H1 (cell line): ENCODE measurements around the gene HES2.
"Not testable (repeated sequence)": the region's sequence is repeated elsewhere in the genome, so short reads cannot be mapped to it uniquely, and the experiment has no call there.

Source experiments
- CEBPB ChIP-seq: IDR thresholded peaks from 2 replicates; pipeline ENCODE4 v1.6.1; 2012; ENCODE audit warnings: low read depth, low read length
- EP300 ChIP-seq, 2 experiments: IDR thresholded peaks; 1 replicate in 1 of 2; 2 replicates in 1 of 2; pipeline ENCODE4 v1.6.1; 2011 to 2012; ENCODE audit warnings: low read depth in 2 of 2, low read length in 2 of 2, mild to moderate bottlenecking in 2 of 2, borderline replicate concordance in 1 of 2, inconsistent platforms in 1 of 2, moderate library complexity in 1 of 2
- EZH2 ChIP-seq: fragments of 200-600 bp; sonication (generic); IDR thresholded peaks from 2 replicates; pipeline ENCODE4 v1.7.1; 2012; ENCODE audit warnings: low read depth, mild to moderate bottlenecking, moderate library complexity, low read length, inconsistent platforms; ENCODE audit not compliant: severe bottlenecking
- MAFK ChIP-seq: IDR thresholded peaks from 2 replicates; pipeline ENCODE4 v1.6.1; 2012; ENCODE audit warnings: low read depth, mild to moderate bottlenecking, improper control_type of control experiment, low read length
- NRF1 ChIP-seq: IDR thresholded peaks from 2 replicates; pipeline ENCODE4 v1.6.1; 2011; ENCODE audit warnings: mild to moderate bottlenecking, low read depth, low read length, improper control_type of control experiment
- POLR2A ChIP-seq, 2 experiments: IDR thresholded peaks; 1 replicate in 1 of 2; 2 replicates in 1 of 2; pipeline ENCODE4 v1.6.1; 2011; ENCODE audit warnings: low read depth in 2 of 2, low read length in 2 of 2, mild to moderate bottlenecking in 2 of 2; ENCODE audit errors: control extremely low read depth in 1 of 2
- POLR2AphosphoS5 ChIP-seq: IDR thresholded peaks from 2 replicates; pipeline ENCODE4 v1.6.1; 2011; ENCODE audit warnings: low read depth, low read length
- RAD21 ChIP-seq, 2 experiments: IDR thresholded peaks in 1 of 2; conservative IDR thresholded peaks in 1 of 2; 2 replicates each; pipeline ENCODE4 v1.6.1; 2011; ENCODE audit warnings: low read depth in 2 of 2, low read length in 2 of 2, improper control_type of control experiment in 1 of 2, inconsistent platforms in 1 of 2, mild to moderate bottlenecking in 1 of 2, moderate library complexity in 1 of 2
- RNF2 ChIP-seq: fragments of 200-900, 300-1000 bp; sonication (generic); IDR thresholded peaks from 2 replicates; pipeline ENCODE4 v1.7.1; 2016; ENCODE audit warnings: borderline replicate concordance, low read depth, mild to moderate bottlenecking, antibody characterized with exemption, low read length; ENCODE audit not compliant: poor library complexity, severe bottlenecking; ENCODE audit errors: missing control alignments
- TF ChIP-seq, protein P1 (sequence below): IDR thresholded peaks from 2 replicates; pipeline ENCODE4 v1.6.1; 2012; ENCODE audit warnings: inconsistent platforms
- TF ChIP-seq, protein P2 (sequence below), 3 experiments: IDR thresholded peaks; 1 replicate in 2 of 3; 2 replicates in 1 of 3; pipeline versions ENCODE4 v1.5.1 to v1.6.1; 2011; ENCODE audit warnings: low read length in 3 of 3, mild to moderate bottlenecking in 3 of 3, inconsistent platforms in 2 of 3, low read depth in 1 of 3, moderate library complexity in 1 of 3; ENCODE audit not compliant: insufficient read depth in 1 of 3; ENCODE audit errors: control extremely low read depth in 1 of 3

- TF ChIP-seq, protein P1, sequence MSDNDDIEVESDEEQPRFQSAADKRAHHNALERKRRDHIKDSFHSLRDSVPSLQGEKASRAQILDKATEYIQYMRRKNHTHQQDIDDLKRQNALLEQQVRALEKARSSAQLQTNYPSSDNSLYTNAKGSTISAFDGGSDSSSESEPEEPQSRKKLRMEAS: not testable (repeated sequence)
- TF ChIP-seq, protein P2, sequence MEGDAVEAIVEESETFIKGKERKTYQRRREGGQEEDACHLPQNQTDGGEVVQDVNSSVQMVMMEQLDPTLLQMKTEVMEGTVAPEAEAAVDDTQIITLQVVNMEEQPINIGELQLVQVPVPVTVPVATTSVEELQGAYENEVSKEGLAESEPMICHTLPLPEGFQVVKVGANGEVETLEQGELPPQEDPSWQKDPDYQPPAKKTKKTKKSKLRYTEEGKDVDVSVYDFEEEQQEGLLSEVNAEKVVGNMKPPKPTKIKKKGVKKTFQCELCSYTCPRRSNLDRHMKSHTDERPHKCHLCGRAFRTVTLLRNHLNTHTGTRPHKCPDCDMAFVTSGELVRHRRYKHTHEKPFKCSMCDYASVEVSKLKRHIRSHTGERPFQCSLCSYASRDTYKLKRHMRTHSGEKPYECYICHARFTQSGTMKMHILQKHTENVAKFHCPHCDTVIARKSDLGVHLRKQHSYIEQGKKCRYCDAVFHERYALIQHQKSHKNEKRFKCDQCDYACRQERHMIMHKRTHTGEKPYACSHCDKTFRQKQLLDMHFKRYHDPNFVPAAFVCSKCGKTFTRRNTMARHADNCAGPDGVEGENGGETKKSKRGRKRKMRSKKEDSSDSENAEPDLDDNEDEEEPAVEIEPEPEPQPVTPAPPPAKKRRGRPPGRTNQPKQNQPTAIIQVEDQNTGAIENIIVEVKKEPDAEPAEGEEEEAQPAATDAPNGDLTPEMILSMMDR (IDR thresholded peaks at IDR 0.05; ENCODE audit: control extremely low read depth in 1 of 3, insufficient read depth in 1 of 3, low read depth in 1 of 3, low read length in 3 of 3): not testable (repeated sequence)
- TF ChIP-seq POLR2A (IDR thresholded peaks at IDR 0.05; ENCODE audit: control extremely low read depth in 1 of 2, low read depth in 2 of 2, low read length in 2 of 2); RNF2; RAD21 (IDR thresholded peaks at IDR 0.05 in 1 of 2, conservative IDR thresholded peaks at IDR 0.05 in 1 of 2; ENCODE audit: low read depth in 2 of 2, low read length in 2 of 2); EZH2; POLR2AphosphoS5; CEBPB; NRF1; MAFK; EP300 (IDR thresholded peaks at IDR 0.05; ENCODE audit: borderline replicate concordance in 1 of 2, low read depth in 2 of 2, low read length in 2 of 2): not testable (repeated sequence)
Measured at GRCh38 chr1:6372236-6372635, 47.5 kb downstream of the HES2 start.
